8988T (cell line): ENCODE data around the gene CRYZ.

Experiments used
- DNase-seq: peaks from one replicate; pipeline ENCODE4 v3.0.0; 2011

The CRYZ gene

DNA sequence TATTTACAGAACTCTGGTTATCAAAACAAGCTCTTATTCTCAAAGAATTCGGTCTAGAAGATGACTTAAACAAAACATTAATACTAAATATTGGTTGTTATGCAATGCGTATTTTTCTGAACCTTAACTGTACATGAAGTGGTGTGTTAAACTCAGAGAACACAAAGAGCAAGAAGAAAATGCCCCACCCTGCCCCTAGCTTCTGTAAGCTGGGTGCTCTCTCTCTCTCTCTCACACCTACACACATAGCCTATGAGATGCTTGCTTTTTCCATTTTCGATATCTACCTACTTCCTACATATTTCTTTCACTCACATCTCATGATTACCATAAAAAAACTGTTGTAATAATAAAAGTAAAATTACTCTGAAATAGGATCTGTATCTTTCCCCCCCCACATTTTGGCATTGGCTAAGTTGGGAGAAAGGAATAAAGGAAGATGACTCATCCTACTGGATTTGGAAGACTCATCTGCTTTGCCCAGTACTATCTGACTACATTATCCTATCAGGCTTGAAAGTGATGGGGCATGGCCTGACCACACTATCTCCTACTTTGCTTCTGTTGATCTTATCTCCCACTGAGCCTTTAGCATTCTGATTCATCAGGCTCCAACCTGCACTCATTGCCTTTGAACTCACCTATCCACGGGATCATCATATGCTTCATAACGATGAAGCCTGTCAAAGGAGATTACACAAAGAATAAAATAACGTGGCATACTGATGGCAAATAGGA lies 2.9 kb downstream of the CRYZ start:
- DNase-seq: no peak

DNA sequence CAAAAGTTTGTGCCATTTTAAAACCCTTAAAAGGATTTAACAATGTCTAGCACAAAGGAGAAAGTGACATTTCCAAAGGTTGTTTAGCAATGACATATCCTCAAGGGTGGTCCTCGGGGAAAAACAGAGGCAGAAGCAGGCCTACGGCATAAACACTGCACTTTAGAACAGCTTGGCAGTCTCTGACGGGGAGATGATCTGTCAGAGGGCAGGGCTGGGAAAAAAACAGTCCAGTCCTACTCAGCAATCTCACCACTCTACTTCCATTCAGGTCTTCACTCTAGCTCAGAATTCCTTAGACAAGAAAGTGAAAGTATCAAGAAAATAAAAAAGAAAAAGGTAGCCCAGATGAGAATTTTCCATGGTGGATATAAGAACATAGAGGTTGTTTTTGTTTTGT lies 4.1 kb downstream of the CRYZ start:
- DNase-seq: no peak

DNA sequence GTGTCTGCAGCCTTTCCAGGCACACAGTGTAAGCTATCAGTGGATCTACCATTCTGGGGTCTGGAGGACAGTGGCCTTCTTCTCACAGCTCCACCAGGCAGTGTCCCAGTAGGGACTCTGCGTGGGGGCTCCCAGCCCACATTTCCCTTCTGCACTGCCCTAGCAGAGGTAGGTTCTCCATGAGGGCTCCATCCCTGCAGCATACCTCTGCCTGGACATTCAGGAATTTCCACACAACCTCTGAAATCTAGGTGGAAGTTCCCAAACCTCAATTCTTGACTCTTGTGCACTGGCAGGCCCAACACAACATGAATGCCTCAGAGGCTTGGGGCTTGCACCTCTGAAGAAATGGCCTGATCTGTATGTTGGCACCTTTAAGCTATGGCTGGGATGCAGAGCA lies 6.8 kb downstream of the CRYZ start:
- no peak for DNase-seq

GRCh38 chr1:74717626-74718025 lies 15.2 kb downstream of the CRYZ start:
- no peak for DNase-seq

GRCh38 chr1:74716822-74717221 lies 16.0 kb downstream of the CRYZ start:
- DNase-seq: no peak

GRCh38 chr1:74715806-74716205 lies 17.0 kb downstream of the CRYZ start:
- DNase-seq: no peak

- DNase-seq: no peak
These were observed 17.7 kb downstream of the CRYZ start for GRCh38 chr1:74715236-74715502.

DNA sequence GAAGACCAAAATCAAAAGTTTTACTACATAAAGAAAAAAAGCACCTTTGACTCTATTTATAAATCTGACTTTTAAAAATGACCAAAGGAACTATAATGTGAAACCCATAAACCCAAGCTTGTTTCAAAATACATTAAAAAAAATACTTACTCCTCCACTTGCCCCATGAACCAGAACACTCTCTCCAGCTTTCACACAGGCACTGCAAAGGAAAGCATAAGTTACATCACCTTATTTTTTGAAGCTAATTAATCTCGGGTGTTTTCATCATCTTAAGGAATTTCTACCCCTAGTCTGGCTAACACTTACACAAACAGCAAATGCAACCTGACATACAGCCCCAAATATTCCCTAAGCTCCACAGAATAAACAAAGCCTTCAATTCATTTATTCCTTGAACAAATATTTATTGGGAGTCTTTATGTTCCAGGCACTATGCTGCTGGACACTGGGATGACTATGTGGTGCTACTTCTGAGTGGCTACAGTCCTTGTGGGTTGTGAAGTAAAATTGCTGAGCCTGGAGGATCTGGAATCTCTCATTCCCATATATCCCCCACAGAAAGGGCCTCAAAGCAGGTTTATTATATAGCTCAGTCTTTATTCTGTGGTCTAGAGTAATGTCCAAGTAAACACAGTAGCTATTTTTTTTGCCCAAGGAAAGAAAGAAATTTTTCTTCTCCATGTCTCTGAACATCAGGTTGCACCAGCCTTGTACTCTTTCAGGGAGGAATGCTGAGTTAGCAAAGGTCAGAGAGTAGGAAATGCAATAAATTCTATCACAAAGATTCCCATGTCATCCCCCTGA lies 18.2 kb downstream of the CRYZ start:
- no peak for DNase-seq

DNA sequence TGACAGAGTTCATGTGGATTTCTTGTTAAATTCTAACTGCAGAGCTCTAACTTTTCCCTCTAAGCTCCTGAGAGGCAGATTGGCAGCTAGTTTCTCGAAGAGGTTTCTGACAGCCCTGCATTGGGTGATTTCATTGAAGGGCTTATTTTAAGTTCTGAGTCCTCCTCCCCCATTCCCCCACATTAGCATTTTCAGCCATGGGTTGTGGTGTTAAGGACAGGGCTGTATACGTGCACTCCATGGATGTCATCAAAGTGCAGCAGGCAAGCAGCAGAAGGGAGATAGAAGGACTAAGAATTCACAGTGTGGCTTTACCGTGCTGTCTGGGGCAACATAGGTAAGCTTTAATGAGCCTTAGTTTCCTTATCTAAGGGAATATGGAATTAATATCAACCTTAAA lies 19.0 kb downstream of the CRYZ start:
- DNase-seq: no peak

- no peak for DNase-seq
These were observed 20.0 kb downstream of the CRYZ start for GRCh38 chr1:74712881-74713280.

GRCh38 chr1:74703386-74704182 lies 29.3 kb downstream of the CRYZ start:
- DNase-seq: no peak

DNA sequence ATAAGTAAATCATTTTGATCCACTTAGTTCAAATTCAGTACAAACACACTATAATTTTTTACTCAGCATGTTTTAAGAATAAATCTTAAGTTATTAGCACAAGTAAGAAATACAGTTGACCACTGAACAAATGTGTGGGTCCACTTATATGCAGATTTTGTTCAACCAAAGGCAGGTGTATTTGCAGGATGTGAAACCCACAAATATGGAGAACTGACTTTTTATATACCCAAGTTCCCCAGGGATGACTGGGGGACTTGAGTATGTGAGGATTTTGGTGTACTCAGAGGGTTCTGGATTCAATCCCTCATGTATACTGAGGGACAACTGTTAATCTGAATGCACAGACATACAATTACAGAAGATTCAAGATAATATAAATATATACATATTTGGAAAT lies 33.5 kb downstream of the CRYZ start:
- DNase-seq: no peak

GRCh38 chr1:74697832-74698231 lies 35.0 kb downstream of the CRYZ start:
- DNase-seq: no peak

DNA sequence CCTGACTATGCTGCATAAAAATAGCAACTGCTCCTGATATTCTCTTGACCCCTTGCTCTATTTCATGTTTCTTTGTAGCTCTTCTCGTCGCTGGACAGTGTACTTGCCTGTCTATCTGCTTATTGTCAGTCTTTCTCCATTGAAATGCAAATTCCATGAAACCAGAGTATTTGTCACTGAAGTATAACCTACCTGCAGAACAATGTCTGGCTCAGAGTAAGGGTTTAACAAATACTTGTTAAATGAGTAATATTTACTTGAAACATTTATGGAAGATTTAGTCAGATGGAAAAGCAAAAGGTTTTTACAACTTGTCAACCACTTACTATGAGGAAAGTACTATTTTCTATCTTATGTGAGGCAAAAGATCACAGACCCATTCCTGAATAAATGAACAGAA lies 39.4 kb downstream of the CRYZ start:
- DNase-seq: no peak

- no peak for DNase-seq
These were observed 41.9 kb downstream of the CRYZ start for GRCh38 chr1:74690909-74691308.

DNA sequence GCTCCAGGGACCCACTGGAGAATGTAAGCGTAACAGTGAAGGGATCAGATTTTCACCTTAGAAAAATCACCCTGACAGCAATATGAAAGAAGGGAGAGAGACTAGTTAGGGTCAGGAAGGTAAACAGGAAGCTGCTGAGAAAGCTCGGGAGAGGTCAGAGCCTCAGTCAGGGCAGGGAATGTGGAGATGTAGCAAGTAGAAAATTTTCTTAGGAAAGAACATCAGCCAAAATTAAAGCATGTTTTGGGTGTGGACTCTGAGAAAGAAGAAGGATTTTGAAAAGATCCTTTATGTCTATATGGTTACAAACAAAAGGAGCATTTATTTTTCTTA lies 42.5 kb downstream of the CRYZ start:
- no peak for DNase-seq

GRCh38 chr1:74689621-74690363 lies 43.1 kb downstream of the CRYZ start:
- no peak for DNase-seq

- DNase-seq: no peak
These were observed 45.9 kb downstream of the CRYZ start for GRCh38 chr1:74686928-74687327.

GRCh38 chr1:74684301-74684700 lies 48.5 kb downstream of the CRYZ start:
- DNase-seq: no peak

DNA sequence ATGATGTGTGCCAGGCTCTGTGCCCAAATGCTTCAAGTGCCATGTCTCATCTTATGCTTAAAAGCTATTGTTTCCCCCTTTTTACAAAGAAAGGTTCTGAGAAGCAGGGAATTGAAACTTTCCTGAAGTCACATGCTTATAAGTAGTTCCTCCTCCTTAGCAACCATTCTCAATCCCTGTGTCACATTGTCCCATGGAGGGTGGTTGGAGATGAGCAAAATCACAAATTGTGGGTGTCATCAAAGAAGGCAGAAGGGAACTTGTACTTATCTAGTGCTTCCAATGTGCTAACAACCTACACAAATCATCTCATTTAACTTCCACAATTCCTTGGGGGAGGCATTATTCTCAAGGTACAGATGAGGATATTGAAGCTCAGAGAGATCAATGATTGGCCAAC lies 49.2 kb downstream of the CRYZ start:
- no peak for DNase-seq

- no peak for DNase-seq
These were observed 51.0 kb downstream of the CRYZ start for GRCh38 chr1:74681851-74682250.

GRCh38 chr1:74681449-74681848 lies 51.4 kb downstream of the CRYZ start:
- no peak for DNase-seq

DNA sequence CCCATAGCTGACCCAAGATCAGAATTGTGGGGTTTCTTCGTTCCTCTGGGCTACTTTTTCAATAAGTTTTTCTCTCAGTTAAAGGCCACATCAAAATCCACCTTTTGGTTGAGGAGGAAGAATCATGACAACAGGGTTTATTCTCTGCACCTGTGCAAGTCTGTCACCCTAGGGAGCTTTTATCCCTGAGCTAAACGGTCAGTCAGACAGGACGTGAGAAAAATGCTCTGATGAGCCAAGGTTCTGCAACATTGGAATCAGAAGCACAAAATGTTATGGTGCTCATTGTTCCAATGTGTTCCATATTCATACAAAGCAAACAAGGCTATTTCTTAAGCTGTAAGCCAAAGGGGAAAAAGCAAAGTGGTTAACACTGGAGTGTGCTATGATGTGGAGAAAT lies 51.8 kb downstream of the CRYZ start:
- no peak for DNase-seq
